ENCODE measurements around the gene CHMP2B. TPM values are rescaled to one million over a fixed set of nuclear protein-coding genes. Genes with fewer than 3 reads are reported as not detected.
"Not testable (repeated sequence)": the region's sequence is repeated elsewhere in the genome, so short reads cannot be mapped to it uniquely, and the experiment has no call there.

The CHMP2B gene
- polyA plus RNA-seq, 1 donor from 2014 or later: 59.3 TPM

DNA sequence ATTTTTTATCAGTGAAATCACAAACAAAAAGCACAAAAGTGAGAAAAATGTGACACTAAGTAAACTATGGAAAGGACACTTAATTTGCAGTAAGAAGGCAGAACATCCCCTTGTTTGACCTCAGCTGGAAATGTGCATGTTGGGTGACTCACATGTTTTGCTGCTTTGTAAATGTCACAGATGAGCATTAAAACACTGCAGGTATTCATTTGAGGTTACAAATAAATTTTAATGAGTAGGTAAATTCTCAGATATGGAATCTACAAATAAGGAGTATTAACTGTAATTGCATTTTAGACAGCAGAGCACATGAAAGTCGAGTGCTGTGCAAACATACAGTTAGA lies 20.3 kb downstream of the CHMP2B start:
- no peaks in the 10 kb centered on the region for H3K9me3 ChIP-seq (ENCODE audit: low read length)
- H4K20me1 ChIP-seq (ENCODE audit: insufficient read depth): no peaks in the 10 kb centered on the region
- TF ChIP-seq EP300 (conservative IDR thresholded peaks at IDR 0.05; ENCODE audit: poor library complexity, severe bottlenecking): no peak
- TF ChIP-seq RAD21 (conservative IDR thresholded peaks at IDR 0.05): no peak
- H3K9ac ChIP-seq (ENCODE audit: low read length): no peak overlapping the region
- no peak overlapping the region for H3K4me3 ChIP-seq (ENCODE audit: low read length)
- H3K27ac ChIP-seq (ENCODE audit: low read length): no peak overlapping the region
- H2AFZ ChIP-seq (ENCODE audit: low read depth, low read length): no peak overlapping the region
- H3F3A ChIP-seq (ENCODE audit: insufficient read depth, low read length, poor library complexity, severe bottlenecking): no peaks in the 10 kb centered on the region
- H3K9me2 ChIP-seq (ENCODE audit: insufficient read depth, low read length): no peaks in the 10 kb centered on the region
- no peaks in the 10 kb centered on the region for H3K27me3 ChIP-seq (ENCODE audit: insufficient read depth, low read depth, low read length)
- no peak overlapping the region for H3K4me2 ChIP-seq (ENCODE audit: low read length)
- no peaks in the 10 kb centered on the region for H3K36me3 ChIP-seq (ENCODE audit: insufficient read depth, low read length)
- H3K79me2 ChIP-seq (replicated peaks; ENCODE audit: insufficient read depth, low read length): no peaks in the 10 kb centered on the region

DNA sequence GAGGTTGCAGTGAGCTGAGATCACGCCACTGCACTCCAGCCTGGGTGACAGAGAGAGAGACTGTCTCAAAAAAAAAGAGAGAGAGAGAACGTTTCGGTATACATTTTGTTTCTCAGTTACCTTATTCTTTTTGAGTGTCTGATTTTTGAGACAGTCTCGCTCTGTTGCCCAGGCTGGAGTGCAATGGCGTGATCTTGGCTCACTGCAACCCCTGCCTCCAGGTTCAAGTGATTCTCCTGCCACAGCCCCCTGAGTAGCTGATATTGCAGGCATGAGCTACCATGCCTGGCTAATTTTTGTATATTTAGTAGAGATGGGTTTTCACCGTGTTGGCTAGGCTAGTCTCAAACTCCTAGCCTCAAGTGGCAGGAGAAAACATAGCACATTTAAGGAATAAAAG lies 21.1 kb downstream of the CHMP2B start:
- not testable (repeated sequence) for H3K36me3 ChIP-seq (ENCODE audit: insufficient read depth, low read length); H3K27me3 ChIP-seq (ENCODE audit: insufficient read depth, low read depth, low read length); H3F3A ChIP-seq (ENCODE audit: insufficient read depth, low read length, poor library complexity, severe bottlenecking); H4K20me1 ChIP-seq (ENCODE audit: insufficient read depth); H3K9me2 ChIP-seq (ENCODE audit: insufficient read depth, low read length); H3K9me3 ChIP-seq (ENCODE audit: low read length); H3K79me2 ChIP-seq (replicated peaks; ENCODE audit: insufficient read depth, low read length); H3K4me3 ChIP-seq (ENCODE audit: low read length); H3K9ac ChIP-seq (ENCODE audit: low read length); H3K27ac ChIP-seq (ENCODE audit: low read length); H2AFZ ChIP-seq (ENCODE audit: low read depth, low read length); H3K4me2 ChIP-seq (ENCODE audit: low read length)

DNA sequence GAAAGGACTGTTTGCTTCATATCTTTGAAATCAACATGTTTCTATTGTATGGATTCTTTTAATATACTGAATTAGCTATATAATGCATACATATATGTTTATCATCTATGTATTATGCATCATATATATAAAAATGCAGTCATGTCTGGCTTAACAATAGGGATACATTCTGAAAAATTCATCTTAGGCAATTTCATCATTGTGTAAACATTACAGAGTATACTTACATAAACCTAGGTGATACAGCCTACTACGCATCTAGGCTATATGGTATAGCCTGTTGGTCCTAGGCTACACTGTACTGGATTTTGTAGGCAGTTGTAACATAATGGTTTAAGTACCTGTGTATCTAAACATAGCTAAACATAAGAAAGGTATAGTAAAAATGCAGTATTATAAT lies 21.7 kb downstream of the CHMP2B start:
- no peak overlapping the region for H2AFZ ChIP-seq (ENCODE audit: low read depth, low read length)
- no peaks in the 10 kb centered on the region for H3K36me3 ChIP-seq (ENCODE audit: insufficient read depth, low read length)
- no peaks in the 10 kb centered on the region for H3K9me3 ChIP-seq (ENCODE audit: low read length)
- H3K9me2 ChIP-seq (ENCODE audit: insufficient read depth, low read length): no peaks in the 10 kb centered on the region
- H4K20me1 ChIP-seq (ENCODE audit: insufficient read depth): no peaks in the 10 kb centered on the region
- no peak overlapping the region for H3K9ac ChIP-seq (ENCODE audit: low read length)
- H3K4me3 ChIP-seq (ENCODE audit: low read length): no peak overlapping the region
- no peaks in the 10 kb centered on the region for H3F3A ChIP-seq (ENCODE audit: insufficient read depth, low read length, poor library complexity, severe bottlenecking)
- H3K27ac ChIP-seq (ENCODE audit: low read length): no peak overlapping the region
- H3K4me2 ChIP-seq (ENCODE audit: low read length): no peak overlapping the region
- H3K79me2 ChIP-seq (replicated peaks; ENCODE audit: insufficient read depth, low read length): no peaks in the 10 kb centered on the region
- TF ChIP-seq MXI1 (conservative IDR thresholded peaks at IDR 0.05; ENCODE audit: poor library complexity, severe bottlenecking) (no peak), POLR2AphosphoS5 (IDR thresholded peaks at IDR 0.05) (no peak), EZH2 (IDR thresholded peaks at IDR 0.05; ENCODE audit: borderline replicate concordance, insufficient read depth, low read length, poor library complexity, severe bottlenecking) (no peak), EP300 (conservative IDR thresholded peaks at IDR 0.05; ENCODE audit: poor library complexity, severe bottlenecking) (no peak), TAF1 (IDR thresholded peaks at IDR 0.05; ENCODE audit: low read depth) (no peak), RAD21 (conservative IDR thresholded peaks at IDR 0.05) (no peak), SMC3 (conservative IDR thresholded peaks at IDR 0.05; ENCODE audit: poor library complexity) (no peak)
- TF ChIP-seq, protein P1, sequence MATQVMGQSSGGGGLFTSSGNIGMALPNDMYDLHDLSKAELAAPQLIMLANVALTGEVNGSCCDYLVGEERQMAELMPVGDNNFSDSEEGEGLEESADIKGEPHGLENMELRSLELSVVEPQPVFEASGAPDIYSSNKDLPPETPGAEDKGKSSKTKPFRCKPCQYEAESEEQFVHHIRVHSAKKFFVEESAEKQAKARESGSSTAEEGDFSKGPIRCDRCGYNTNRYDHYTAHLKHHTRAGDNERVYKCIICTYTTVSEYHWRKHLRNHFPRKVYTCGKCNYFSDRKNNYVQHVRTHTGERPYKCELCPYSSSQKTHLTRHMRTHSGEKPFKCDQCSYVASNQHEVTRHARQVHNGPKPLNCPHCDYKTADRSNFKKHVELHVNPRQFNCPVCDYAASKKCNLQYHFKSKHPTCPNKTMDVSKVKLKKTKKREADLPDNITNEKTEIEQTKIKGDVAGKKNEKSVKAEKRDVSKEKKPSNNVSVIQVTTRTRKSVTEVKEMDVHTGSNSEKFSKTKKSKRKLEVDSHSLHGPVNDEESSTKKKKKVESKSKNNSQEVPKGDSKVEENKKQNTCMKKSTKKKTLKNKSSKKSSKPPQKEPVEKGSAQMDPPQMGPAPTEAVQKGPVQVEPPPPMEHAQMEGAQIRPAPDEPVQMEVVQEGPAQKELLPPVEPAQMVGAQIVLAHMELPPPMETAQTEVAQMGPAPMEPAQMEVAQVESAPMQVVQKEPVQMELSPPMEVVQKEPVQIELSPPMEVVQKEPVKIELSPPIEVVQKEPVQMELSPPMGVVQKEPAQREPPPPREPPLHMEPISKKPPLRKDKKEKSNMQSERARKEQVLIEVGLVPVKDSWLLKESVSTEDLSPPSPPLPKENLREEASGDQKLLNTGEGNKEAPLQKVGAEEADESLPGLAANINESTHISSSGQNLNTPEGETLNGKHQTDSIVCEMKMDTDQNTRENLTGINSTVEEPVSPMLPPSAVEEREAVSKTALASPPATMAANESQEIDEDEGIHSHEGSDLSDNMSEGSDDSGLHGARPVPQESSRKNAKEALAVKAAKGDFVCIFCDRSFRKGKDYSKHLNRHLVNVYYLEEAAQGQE (IDR thresholded peaks at IDR 0.05; ENCODE audit: borderline replicate concordance): no peak
- TF ChIP-seq, protein P2, sequence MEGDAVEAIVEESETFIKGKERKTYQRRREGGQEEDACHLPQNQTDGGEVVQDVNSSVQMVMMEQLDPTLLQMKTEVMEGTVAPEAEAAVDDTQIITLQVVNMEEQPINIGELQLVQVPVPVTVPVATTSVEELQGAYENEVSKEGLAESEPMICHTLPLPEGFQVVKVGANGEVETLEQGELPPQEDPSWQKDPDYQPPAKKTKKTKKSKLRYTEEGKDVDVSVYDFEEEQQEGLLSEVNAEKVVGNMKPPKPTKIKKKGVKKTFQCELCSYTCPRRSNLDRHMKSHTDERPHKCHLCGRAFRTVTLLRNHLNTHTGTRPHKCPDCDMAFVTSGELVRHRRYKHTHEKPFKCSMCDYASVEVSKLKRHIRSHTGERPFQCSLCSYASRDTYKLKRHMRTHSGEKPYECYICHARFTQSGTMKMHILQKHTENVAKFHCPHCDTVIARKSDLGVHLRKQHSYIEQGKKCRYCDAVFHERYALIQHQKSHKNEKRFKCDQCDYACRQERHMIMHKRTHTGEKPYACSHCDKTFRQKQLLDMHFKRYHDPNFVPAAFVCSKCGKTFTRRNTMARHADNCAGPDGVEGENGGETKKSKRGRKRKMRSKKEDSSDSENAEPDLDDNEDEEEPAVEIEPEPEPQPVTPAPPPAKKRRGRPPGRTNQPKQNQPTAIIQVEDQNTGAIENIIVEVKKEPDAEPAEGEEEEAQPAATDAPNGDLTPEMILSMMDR (IDR thresholded peaks at IDR 0.05; ENCODE audit: poor library complexity, severe bottlenecking): no peak
- H3K27me3 ChIP-seq (ENCODE audit: insufficient read depth, low read depth, low read length): no peaks in the 10 kb centered on the region
